PC-3 (cell line): ENCODE measurements around the gene HECW1. TPM values are rescaled to one million over a fixed set of nuclear protein-coding genes. Genes with fewer than 3 reads are reported as not detected.
A peak's percentile ranks its signal among the peaks of the same experiment; 100 is the strongest.
"Not testable (repeated sequence)": the region's sequence is repeated elsewhere in the genome, so short reads cannot be mapped to it uniquely, and the experiment has no call there.

Experiments
- ATAC-seq: fragments of 200-7000 bp; cut with Tn5 transposase; 2 replicates; pipeline ENCODE4 v1.9.1; 2020; ENCODE audit warnings: mild to moderate bottlenecking, moderate library complexity
- BruUV-seq: library from RNA; stranded (reverse); fragments of 400-500 nt; replicated peaks from 2 replicates; lab custom pipeline; 2021; lab: Mats Ljungman, UMichigan
- CTCF ChIA-PET: fragments of 300-600 bp; sonication (Branson Sonifier 250); formaldehyde crosslinking; loops from one replicate; lab custom pipeline; 2022; ENCODE audit warnings: antibody characterized with exemption; lab: Charles Lee
- POLR2A ChIA-PET: fragments of 300-600 bp; sonication (Branson Sonifier 250); formaldehyde crosslinking; loops from one replicate; lab custom pipeline; 2022; ENCODE audit warnings: antibody characterized with exemption; ENCODE audit not compliant: unreplicated experiment; lab: Charles Lee
- DNase-seq: peaks from one replicate; pipeline ENCODE4 v3.0.0-alpha.2; 2015
- H2AFZ ChIP-seq: fragments of 300-600 bp; sonication (generic); 2 replicates; pipeline ENCODE4 v1.6.0; 2016; ENCODE audit warnings: antibody characterized with exemption, low read length
- H3F3A ChIP-seq: fragments of 300-600 bp; sonication (generic); one replicate; pipeline ENCODE4 v1.6.0; 2017; ENCODE audit warnings: antibody characterized with exemption, low read length, control low read depth, mild to moderate bottlenecking; ENCODE audit not compliant: unreplicated experiment
- H3K27ac ChIP-seq: fragments of 300-600 bp; sonication (generic); 2 replicates; pipeline ENCODE4 v1.5.1; 2016; ENCODE audit warnings: mild to moderate bottlenecking, low read length
- H3K27me3 ChIP-seq: fragments of 300-600 bp; sonication (generic); 2 replicates; pipeline ENCODE4 v1.6.1; 2016; ENCODE audit warnings: low read length, mixed read lengths
- H3K36me3 ChIP-seq: fragments of 300-600 bp; sonication (generic); 2 replicates; pipeline ENCODE4 v1.6.1; 2016; ENCODE audit warnings: low read depth, mixed run types, low read length, mixed read lengths
- H3K4me1 ChIP-seq: fragments of 300-600 bp; sonication (generic); 2 replicates; pipeline ENCODE4 v1.5.1; 2016; ENCODE audit warnings: low read length; ENCODE audit not compliant: insufficient read depth
- H3K4me2 ChIP-seq: fragments of 300-600 bp; sonication (generic); 2 replicates; pipeline ENCODE4 v1.6.0; 2016; ENCODE audit warnings: low read length
- H3K4me3 ChIP-seq: fragments of 300-600 bp; sonication (generic); 2 replicates; pipeline ENCODE4 v1.5.1; 2016; ENCODE audit warnings: mild to moderate bottlenecking, low read length, mixed read lengths
- H3K79me2 ChIP-seq: fragments of 300-600 bp; sonication (generic); 2 replicates; pipeline ENCODE4 v1.6.1; 2017; ENCODE audit warnings: low read length, mixed read lengths
- H3K9ac ChIP-seq: fragments of 300-600 bp; sonication (generic); 2 replicates; pipeline ENCODE4 v1.6.0; 2016; ENCODE audit warnings: mild to moderate bottlenecking, low read length
- H3K9me2 ChIP-seq: fragments of 300-600 bp; sonication (generic); replicated peaks from 2 replicates; pipeline ENCODE4 v1.6.1; 2016; ENCODE audit warnings: mixed run types, low read length, mixed read lengths
- H3K9me3 ChIP-seq: fragments of 300-600 bp; sonication (generic); 2 replicates; pipeline ENCODE4 v1.6.1; 2016; ENCODE audit warnings: low read length, mixed read lengths
- H4K20me1 ChIP-seq: fragments of 300-600 bp; sonication (generic); 2 replicates; pipeline ENCODE4 v1.6.1; 2016; ENCODE audit warnings: low read length, mixed read lengths
- CTCF ChIP-seq: fragments of 300-600 bp; sonication (generic); conservative IDR thresholded peaks from 2 replicates; pipeline ENCODE4 v1.5.1; 2017; ENCODE audit warnings: antibody characterized with exemption, low read depth, mild to moderate bottlenecking, low read length
- EZH2 ChIP-seq: fragments of 300-600 bp; sonication (generic); IDR thresholded peaks from one replicate; pipeline ENCODE4 v1.6.1; 2017; ENCODE audit warnings: antibody characterized with exemption, mild to moderate bottlenecking, low read length; ENCODE audit not compliant: unreplicated experiment
- EZH2phosphoT487 ChIP-seq: fragments of 300-600 bp; sonication (generic); IDR thresholded peaks from 2 replicates; pipeline ENCODE4 v1.6.1; 2018; ENCODE audit warnings: mild to moderate bottlenecking, antibody characterized with exemption, low read length, borderline replicate concordance
- intact Hi-C: fragments of 100-400 bp; cut with micrococcal nuclease; formaldehyde crosslinking; loops from 2 replicates; pipeline ENCODE4 v1.9.0; 2023
- total RNA-seq: library from RNA; depleted of rRNA; stranded (reverse); fragments of >200 nt; gene quantifications from 2 replicates; pipeline ENCODE4 v1.2.3, GENCODE V29; 2014

The HECW1 gene
- total RNA-seq, 1 experiment from 2014 or later: 3.0 TPM

- intact Hi-C loops: no loop called here
- Histone ChIP-seq H3K36me3 (no peaks in the 10 kb centered on the region), H3F3A (no peaks in the 10 kb centered on the region), H3K27ac (no peak overlapping the region), H2AFZ (no peak overlapping the region), H3K27me3 (no peaks in the 10 kb centered on the region), H3K4me3 (no peak overlapping the region), H3K79me2 (no peaks in the 10 kb centered on the region), H3K9me2 (no peaks in the 10 kb centered on the region), H3K9ac (no peak overlapping the region), H4K20me1 (no peaks in the 10 kb centered on the region), H3K4me1 (0 out of 2 replicates have a peak, but pooled peaks cover 4% of the 10 kb centered on the region), H3K4me2 (no peak overlapping the region), H3K9me3 (no peaks in the 10 kb centered on the region)
- no TSS peak for BruUV-seq
- TF ChIP-seq EZH2phosphoT487: no peak
- no peak for TF ChIP-seq CTCF
- no peak for TF ChIP-seq EZH2
- ChIA-PET CTCF (interaction anchor here (0.5 to 0.9 kb wide), 3 partner anchors 162 to 447 kb away, joined by 3 to 4 read pairs (median 3); no protein-coding TSS in a partner anchor), POLR2A (interaction anchor here (0.6 kb wide), 1 partner anchor 9 kb away, joined by 3 read pairs; no protein-coding TSS in a partner anchor)
- DNase-seq (peak; percentile 64), ATAC-seq (peak; percentile 84)
Measured at GRCh38 chr7:43135129-43135528, 22.7 kb downstream of the HECW1 start.

- Histone ChIP-seq H3K36me3 (no peaks in the 10 kb centered on the region), H3K79me2 (no peaks in the 10 kb centered on the region), H3F3A (no peaks in the 10 kb centered on the region), H3K9ac (no peak overlapping the region), H3K4me1 (0 out of 2 replicates have a peak, but pooled peaks cover 4% of the 10 kb centered on the region), H3K9me2 (no peaks in the 10 kb centered on the region), H3K4me3 (no peak overlapping the region), H2AFZ (no peak overlapping the region), H3K27me3 (no peaks in the 10 kb centered on the region), H3K27ac (no peak overlapping the region), H3K4me2 (no peak overlapping the region), H3K9me3 (no peaks in the 10 kb centered on the region), H4K20me1 (no peaks in the 10 kb centered on the region)
- TF ChIP-seq EZH2phosphoT487 (no peak), EZH2 (no peak), CTCF (no peak)
- ATAC-seq: no peak
- DNase-seq: no peak
- ChIA-PET POLR2A (no interaction called here), CTCF (no interaction called here)
- intact Hi-C loops: no loop called here
- no TSS peak for BruUV-seq
Measured at GRCh38 chr7:43136064-43136463, 23.6 kb downstream of the HECW1 start.

DNA sequence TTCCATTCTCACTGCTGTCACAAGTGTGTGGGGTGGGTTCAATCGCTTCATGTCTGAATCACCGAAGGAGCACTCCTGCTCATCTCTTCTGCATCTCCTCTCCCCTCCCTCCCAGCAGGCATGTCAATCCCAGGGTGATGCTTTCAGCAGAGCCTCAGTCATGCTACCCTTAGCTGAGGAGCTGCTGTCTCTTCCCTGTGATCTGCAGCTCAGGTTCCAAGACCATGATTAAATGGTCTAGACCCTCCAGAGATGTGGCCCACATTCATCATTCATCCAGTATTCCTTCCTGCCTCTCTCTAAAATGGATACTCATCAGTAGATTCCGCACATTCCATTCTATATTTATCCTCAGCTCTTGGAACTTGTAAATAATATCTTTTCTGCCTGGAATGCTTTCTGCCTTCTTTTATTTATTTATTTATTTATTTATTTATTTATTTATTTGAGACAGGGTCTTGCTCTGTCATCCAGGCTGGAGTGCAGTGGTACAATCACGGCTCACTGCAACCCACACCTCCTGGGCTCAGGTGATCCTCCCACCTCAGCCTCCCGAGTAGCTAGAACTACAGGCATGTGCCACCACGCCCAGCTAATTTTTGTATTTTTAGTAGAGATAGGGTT, 24.8 kb downstream of the HECW1 start:
- H3K9ac ChIP-seq, H3K79me2 ChIP-seq, H3K4me2 ChIP-seq, intact Hi-C loops, H3K4me1 ChIP-seq, H3K36me3 ChIP-seq, H3F3A ChIP-seq, CTCF ChIA-PET, BruUV-seq, H3K27ac ChIP-seq, H3K9me2 ChIP-seq, H4K20me1 ChIP-seq, H3K27me3 ChIP-seq, POLR2A ChIA-PET, DNase-seq, H3K9me3 ChIP-seq, H3K4me3 ChIP-seq, ATAC-seq, H2AFZ ChIP-seq: not testable (repeated sequence)
